K562 (cell line): ENCODE measurements around the gene B3GALT4. TPM values are rescaled to one million over a fixed set of nuclear protein-coding genes. Genes with fewer than 3 reads are reported as not detected.

Experiments used
- CBX1 ChIP-seq: sonication (generic); IDR thresholded peaks from 2 replicates; pipeline ENCODE4 v1.6.1; 2016; ENCODE audit warnings: antibody characterized with exemption, low read depth, mild to moderate bottlenecking
- CCNT2 ChIP-seq: IDR thresholded peaks from 2 replicates; pipeline ENCODE4 v1.6.1; 2011; ENCODE audit warnings: borderline replicate concordance, low read depth, mild to moderate bottlenecking, moderate library complexity, mixed read lengths, low read length; ENCODE audit not compliant: insufficient read length; ENCODE audit errors: extremely low read depth
- CREB1 ChIP-seq, 2 experiments: sonication (generic) in 1 of 2; formaldehyde crosslinking in 1 of 2; IDR thresholded peaks; 2 replicates each; pipeline versions ENCODE4 v1.6.1 to v1.8.0; 2012 to 2022; ENCODE audit warnings: inconsistent platforms in 1 of 2, mild to moderate bottlenecking in 1 of 2, missing genetic modification reagents in 1 of 2, moderate library complexity in 1 of 2
- DACH1 ChIP-seq: fragments of 450-650 bp; IDR thresholded peaks from 2 replicates; pipeline ENCODE4 v1.6.1; 2018; ENCODE audit not compliant: partially characterized antibody
- E2F4 ChIP-seq: sonication (generic); formaldehyde crosslinking; IDR thresholded peaks from 2 replicates; pipeline ENCODE4 v1.8.0; 2022; ENCODE audit warnings: mild to moderate bottlenecking, low read depth, missing genetic modification reagents
- EGR1 ChIP-seq: fragments of 450-650 bp; conservative IDR thresholded peaks from 2 replicates; pipeline ENCODE4 v1.6.1; 2017; ENCODE audit warnings: mild to moderate bottlenecking
- L3MBTL2 ChIP-seq: fragments of 450-650 bp; IDR thresholded peaks from 2 replicates; pipeline ENCODE4 v1.6.1; 2016; ENCODE audit warnings: mild to moderate bottlenecking, moderate library complexity
- MAX ChIP-seq: sonication (generic); formaldehyde crosslinking; IDR thresholded peaks from 2 replicates; pipeline ENCODE4 v1.9.0; 2022; ENCODE audit warnings: mild to moderate bottlenecking, missing genetic modification reagents
- MAZ ChIP-seq, 2 experiments: fragments of 450-650 bp in 1 of 2; sonication (generic) in 1 of 2; formaldehyde crosslinking; IDR thresholded peaks in 1 of 2; conservative IDR thresholded peaks in 1 of 2; 2 replicates each; pipeline versions ENCODE4 v1.4.0 to v1.5.0; 2020; ENCODE audit warnings: mild to moderate bottlenecking in 1 of 2, missing genetic modification reagents in 1 of 2
- MNT ChIP-seq, 2 experiments: fragments of 450-650 bp; conservative IDR thresholded peaks; 2 replicates each; pipeline ENCODE4 v1.6.1; 2017; ENCODE audit warnings: mild to moderate bottlenecking in 2 of 2, moderate library complexity in 2 of 2
- MYC ChIP-seq, 2 experiments: fragments of 250-450 bp in 1 of 2; sonication (Bioruptor Pico) in 1 of 2; IDR thresholded peaks; 2 replicates each; pipeline versions ENCODE4 v1.5.1 to v1.6.1; 2012 to 2021; ENCODE audit warnings: low read depth in 2 of 2, borderline replicate concordance in 1 of 2, improper control_type of control experiment in 1 of 2, low read length in 1 of 2, mild to moderate bottlenecking in 1 of 2, moderate library complexity in 1 of 2
- NR1H2 ChIP-seq: sonication (generic); formaldehyde crosslinking; IDR thresholded peaks from 2 replicates; pipeline ENCODE4 v1.4.0; 2020; ENCODE audit warnings: mild to moderate bottlenecking, missing genetic modification reagents
- PHF8 ChIP-seq: fragments of 200-600 bp; sonication (generic); IDR thresholded peaks from 2 replicates; pipeline ENCODE4 v1.6.1; 2012; ENCODE audit warnings: mixed run types, mild to moderate bottlenecking, inconsistent platforms, low read length, moderate library complexity, borderline replicate concordance
- POLR2A ChIP-seq: fragments of 450-650 bp; conservative IDR thresholded peaks from 2 replicates; pipeline ENCODE4 v1.6.1; 2016
- POLR2G ChIP-seq: fragments of 200-400 bp; formaldehyde crosslinking; IDR thresholded peaks from 2 replicates; pipeline ENCODE4 v1.6.1; 2017; ENCODE audit warnings: low read depth, mild to moderate bottlenecking, antibody characterized with exemption, low read length, moderate library complexity
- RBM34 ChIP-seq: fragments of 200-400 bp; formaldehyde crosslinking; IDR thresholded peaks from 2 replicates; pipeline ENCODE4 v1.6.1; 2018; ENCODE audit warnings: low read length, borderline replicate concordance; ENCODE audit not compliant: insufficient read depth
- SIN3A ChIP-seq, 2 experiments: fragments of 150-350 bp in 1 of 2; IDR thresholded peaks; 2 replicates each; pipeline ENCODE4 v1.6.1; 2011 to 2016; ENCODE audit warnings: borderline replicate concordance in 2 of 2, low read depth in 2 of 2, low read length in 2 of 2, mild to moderate bottlenecking in 2 of 2, moderate library complexity in 2 of 2; ENCODE audit not compliant: control insufficient read depth in 1 of 2
- SREBF2 ChIP-seq: sonication (generic); formaldehyde crosslinking; IDR thresholded peaks from 2 replicates; pipeline ENCODE4 v1.4.0; 2020; ENCODE audit warnings: mild to moderate bottlenecking, missing genetic modification reagents
- SRF ChIP-seq, 2 experiments: fragments of 250-450, 450-650 bp in 1 of 2; sonication (Bioruptor Pico) in 1 of 2; sonication (generic) in 1 of 2; formaldehyde crosslinking; IDR thresholded peaks; 2 replicates each; pipeline versions ENCODE4 v1.5.0 to v1.5.1; 2020 to 2022; ENCODE audit warnings: mild to moderate bottlenecking in 1 of 2, missing genetic modification reagents in 1 of 2
- ZBTB7A ChIP-seq: IDR thresholded peaks from 2 replicates; pipeline ENCODE4 v1.6.1; 2011; ENCODE audit warnings: low read depth, mild to moderate bottlenecking, low read length, moderate library complexity, borderline replicate concordance; ENCODE audit not compliant: control insufficient read depth
- ZNF324 ChIP-seq: fragments of 250-450 bp; sonication (Bioruptor Pico); IDR thresholded peaks from 2 replicates; pipeline ENCODE4 v1.4.0; 2020; ENCODE audit warnings: mild to moderate bottlenecking
- ZNF354B ChIP-seq: fragments of 250-450 bp; sonication (Bioruptor Pico); IDR thresholded peaks from 2 replicates; pipeline ENCODE4 v1.4.0; 2020
- ZNF583 ChIP-seq: fragments of 250-450 bp; sonication (Bioruptor Pico); IDR thresholded peaks from 2 replicates; pipeline ENCODE4 v1.4.0; 2020
- polyA plus RNA-seq, 8 experiments: library from polyadenylated mRNA; depleted of rRNA in 4 of 8; stranded (reverse) in 5 of 8; unstranded in 3 of 8; fragments of >200 nt; fragmentation: Nextera tagmentation in 2 of 8; fragmentation: Illumina TruSeq in 1 of 8; extraction: Ambion mirVana in 2 of 8; extraction: Trizol in 1 of 8; gene quantifications; 2 replicates each; pipeline versions ENCODE4 v1.2.1 to v1.2.3, GENCODE V29; 2011 to 2014; ENCODE audit warnings: inconsistent platforms in 1 of 8, missing spikeins in 1 of 8
- total RNA-seq, 7 experiments: library from RNA; depleted of rRNA in 6 of 7; stranded (reverse); fragments of >200 nt in 6 of 7; fragmentation: Illumina TruSeq in 2 of 7; extraction: Trizol in 2 of 7; gene quantifications; 2 replicates each; pipeline versions ENCODE4 v1.2.1 to v1.2.3, GENCODE V29; 2011 to 2021; ENCODE audit warnings: low replicate concordance in 1 of 7

B3GALT4 gene
- total and polyA plus RNA-seq, 9 of the 15 experiments (the other 6 are each of a cell fraction or from before 2014, with no cell fraction given), result 0.11 to 1.3 (median 0.53) TPM; not detected in 1

GRCh38 chr6:33314943-33315792 is 38.2 kb downstream of the B3GALT4 start (continued):
- TF ChIP-seq E2F4 (CRISPR knock-in tag), result 0 out of 2 replicates have a peak, but pooled peaks have one; percentile 23
- 0 out of 2 replicates have a peak, but pooled peaks have one; percentile 32 for TF ChIP-seq SREBF2 (CRISPR knock-in tag)
- TF ChIP-seq SIN3A (IDR thresholded peaks at IDR 0.05; ENCODE audit: borderline replicate concordance in 2 of 2, control insufficient read depth in 1 of 2, low read depth in 2 of 2, low read length in 2 of 2), result peak in 1 of 2 experiments; percentile 66; a peak in 2 of 4 replicates
- no peak for TF ChIP-seq RBM34
- peak; percentile 43 for TF ChIP-seq EGR1
- TF ChIP-seq POLR2A, result 0 out of 2 replicates have a peak, but pooled peaks have one; percentile 55
- TF ChIP-seq MAZ (CRISPR knock-in tag; conservative IDR thresholded peaks at IDR 0.05 in 1 of 2, IDR thresholded peaks at IDR 0.05 in 1 of 2), result peak; percentile 33 to 41; a peak in 1 of 4 replicates
- TF ChIP-seq ZBTB7A, result peak; percentile 32; the same call in 1 of the 2 replicates
- TF ChIP-seq MYC (IDR thresholded peaks at IDR 0.05; ENCODE audit: low read depth, low read length), result peak; percentile 24
- TF ChIP-seq MYC (CRISPR knock-in tag; IDR thresholded peaks at IDR 0.05; ENCODE audit: borderline replicate concordance, low read depth), result 0 out of 2 replicates have a peak, but pooled peaks have one; percentile 49
- TF ChIP-seq POLR2G, result peak; percentile 79
- TF ChIP-seq MNT (conservative IDR thresholded peaks at IDR 0.05), result peak; percentile 57 to 65; a peak in 1 of 4 replicates
- TF ChIP-seq MAX (CRISPR knock-in tag), result 0 out of 2 replicates have a peak, but pooled peaks have one; percentile 42
- TF ChIP-seq ZNF324 (CRISPR knock-in tag), result peak; percentile 74; the same call in 1 of the 2 replicates
- peak; percentile 73 for TF ChIP-seq CCNT2
- TF ChIP-seq NR1H2, result no peak
- no peak for TF ChIP-seq CBX1
- peak; percentile 11; the same call in 1 of the 2 replicates for TF ChIP-seq PHF8
- no peak for TF ChIP-seq ZNF583 (CRISPR knock-in tag)
- no peak for TF ChIP-seq ZNF354B (CRISPR knock-in tag)
- TF ChIP-seq CREB1 (IDR thresholded peaks at IDR 0.05), result peak; percentile 12; the same call in 1 of the 2 replicates
- 0 out of 2 replicates have a peak, but pooled peaks have one; percentile 49 for TF ChIP-seq CREB1 (CRISPR knock-in tag; IDR thresholded peaks at IDR 0.05)
- TF ChIP-seq SRF (CRISPR knock-in tag; IDR thresholded peaks at IDR 0.05), result 0 out of 4 replicates have a peak, but pooled peaks of 1 of the 2 experiments have one; percentile 38
- TF ChIP-seq L3MBTL2, result peak; percentile 37; the same call in 1 of the 2 replicates
- no peak for TF ChIP-seq DACH1
